OCI-LY3 (cell line): Measurements from ENCODE around the gene MRPL28.

Experiments used
- H2AFZ ChIP-seq: fragments of 200-600, 300-600 bp; shearing (Covaris generic); 2 replicates; pipeline ENCODE4 v1.6.0; 2014; ENCODE audit warnings: antibody characterized with exemption, low read depth, low read length
- H3K27ac ChIP-seq: fragments of 200-600, 300-600 bp; sonication (generic); 2 replicates; pipeline ENCODE4 v1.5.1; 2014; ENCODE audit warnings: mild to moderate bottlenecking, low read length, moderate library complexity, mixed read lengths
- H3K27me3 ChIP-seq: fragments of 200-600, 300-600 bp; sonication (generic); 2 replicates; pipeline ENCODE4 v1.6.1; 2014; ENCODE audit warnings: low read depth, low read length, mixed read lengths
- H3K36me3 ChIP-seq: fragments of 200-600, 300-600 bp; sonication (generic); replicated peaks from 2 replicates; pipeline ENCODE3; 2014; ENCODE audit warnings: low read depth, low read length, mixed read lengths
- H3K4me1 ChIP-seq: fragments of 300-600, 200-600 bp; sonication (generic); 2 replicates; pipeline ENCODE4 v1.6.1; 2014; ENCODE audit warnings: low read length, mixed read lengths
- H3K4me2 ChIP-seq: fragments of 200-600, 300-600 bp; sonication (generic); 2 replicates; pipeline ENCODE4 v1.6.1; 2014; ENCODE audit warnings: low read length, mixed read lengths
- H3K4me3 ChIP-seq: fragments of 300-600, 200-600 bp; sonication (generic); 2 replicates; pipeline ENCODE4 v1.5.1; 2014; ENCODE audit warnings: antibody characterized with exemption, mild to moderate bottlenecking, low read length, moderate library complexity
- H3K79me2 ChIP-seq: fragments of 300-600, 200-600 bp; shearing (Covaris generic); 2 replicates; pipeline ENCODE4 v1.6.1; 2014; ENCODE audit warnings: mild to moderate bottlenecking, low read length, mixed read lengths
- H3K9ac ChIP-seq: fragments of 300-600, 200-600 bp; shearing (Covaris generic); 2 replicates; pipeline ENCODE4 v1.6.0; 2014; ENCODE audit warnings: mild to moderate bottlenecking, low read length, moderate library complexity
- H3K9me3 ChIP-seq: fragments of 200-600, 300-600 bp; shearing (Covaris generic); 2 replicates; pipeline ENCODE4 v1.6.1; 2014; ENCODE audit warnings: low read length, mixed read lengths; ENCODE audit not compliant: insufficient read depth
- H4K20me1 ChIP-seq: fragments of 200-600, 300-600 bp; sonication (generic); 2 replicates; pipeline ENCODE4 v1.6.1; 2016; ENCODE audit warnings: low read length, mixed read lengths; ENCODE audit not compliant: insufficient read depth
- CTCF ChIP-seq: fragments of 200-600, 300-600 bp; sonication (generic); IDR thresholded peaks from 2 replicates; pipeline ENCODE4 v1.5.1; 2014; ENCODE audit warnings: antibody characterized with exemption, low read length, low read depth
- EZH2phosphoT487 ChIP-seq: fragments of 200-600 bp; shearing (Covaris generic); IDR thresholded peaks from 2 replicates; pipeline ENCODE4 v1.6.1; 2018; ENCODE audit warnings: antibody characterized with exemption, mixed run types, low read depth

The MRPL28 gene

GRCh38 chr16:401468-402348, 31.4 kb upstream of the MRPL28 start, which contains the start of gene DECR2:
Gene DECR2, plus strand, starts transcription at chr16:401885. Its CDS starts 79 bp downstream, at chr16:401964.
- peak within 1 kb of the TSS; percentile 83 for H3K9ac ChIP-seq
- peak within 1 kb of the TSS; percentile 71; the same call in 1 of the 2 replicates for H2AFZ ChIP-seq
- no peaks in the 10 kb centered on the region for H3K9me3 ChIP-seq
- peaks cover 4% of the 10 kb centered on the region; the same call in 1 of the 2 replicates for H4K20me1 ChIP-seq
- TF ChIP-seq CTCF (peak; percentile 66), EZH2phosphoT487 (no peak)
- H3K27me3 ChIP-seq: no peaks in the 10 kb centered on the region
- peak within 1 kb of the TSS; percentile 80 for H3K27ac ChIP-seq
- H3K4me1 ChIP-seq: peaks cover 25% of the 10 kb centered on the region
- H3K36me3 ChIP-seq: peaks cover 6% of the 10 kb centered on the region
- H3K4me2 ChIP-seq: peak within 1 kb of the TSS; percentile 95
- peaks cover 21% of the 10 kb centered on the region for H3K79me2 ChIP-seq
- peak within 1 kb of the TSS; percentile 89 for H3K4me3 ChIP-seq

- Histone ChIP-seq H3K79me2 (peaks cover 27% of the 10 kb centered on the region), H2AFZ (no peak overlapping the region), H3K9ac (peak overlapping the region; percentile 83), H3K27ac (peak overlapping the region; percentile 80), H3K4me3 (peak overlapping the region; percentile 89), H3K36me3 (peaks cover 6% of the 10 kb centered on the region), H3K4me1 (peaks cover 36% of the 10 kb centered on the region), H4K20me1 (peaks cover 4% of the 10 kb centered on the region; the same call in 1 of the 2 replicates), H3K27me3 (no peaks in the 10 kb centered on the region), H3K4me2 (peak overlapping the region; percentile 95), H3K9me3 (no peaks in the 10 kb centered on the region)
- TF ChIP-seq EZH2phosphoT487 (no peak), CTCF (no peak)
Observed at GRCh38 chr16:400061-400591, 29.8 kb upstream of the MRPL28 start.

- no peak overlapping the region for H3K4me3 ChIP-seq
- no peak overlapping the region for H3K9ac ChIP-seq
- H3K79me2 ChIP-seq: peaks cover 27% of the 10 kb centered on the region
Observed at GRCh38 chr16:399340-400019, 29.1 kb upstream of the MRPL28 start.

More at GRCh38 chr16:399340-400019, 29.1 kb upstream of the MRPL28 start:
- Histone ChIP-seq H3K9me3 (no peaks in the 10 kb centered on the region), H3K27ac (peak overlapping the region; percentile 80; the same call in 1 of the 2 replicates), H3K4me2 (peak overlapping the region; percentile 95; the same call in 1 of the 2 replicates), H3K36me3 (peaks cover 6% of the 10 kb centered on the region), H2AFZ (no peak overlapping the region), H4K20me1 (peaks cover 4% of the 10 kb centered on the region; the same call in 1 of the 2 replicates), H3K27me3 (no peaks in the 10 kb centered on the region), H3K4me1 (peaks cover 37% of the 10 kb centered on the region)
- TF ChIP-seq EZH2phosphoT487 (no peak), CTCF (no peak)
